ENCODE results near the gene VSTM2L. TPM values are rescaled to one million over a fixed set of nuclear protein-coding genes. Genes with fewer than 3 reads are reported as not detected.
"Not testable (repeated sequence)": the region's sequence is repeated elsewhere in the genome, so short reads cannot be mapped to it uniquely, and the experiment has no call there.

VSTM2L gene, protein sequence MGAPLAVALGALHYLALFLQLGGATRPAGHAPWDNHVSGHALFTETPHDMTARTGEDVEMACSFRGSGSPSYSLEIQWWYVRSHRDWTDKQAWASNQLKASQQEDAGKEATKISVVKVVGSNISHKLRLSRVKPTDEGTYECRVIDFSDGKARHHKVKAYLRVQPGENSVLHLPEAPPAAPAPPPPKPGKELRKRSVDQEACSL
- polyA plus RNA-seq (2013, experiment 1 of 2; ENCODE audit: insufficient read length), result 0.94 TPM
- polyA plus RNA-seq (2013, experiment 2 of 2; ENCODE audit: insufficient read length), result 1.3 TPM

DNA sequence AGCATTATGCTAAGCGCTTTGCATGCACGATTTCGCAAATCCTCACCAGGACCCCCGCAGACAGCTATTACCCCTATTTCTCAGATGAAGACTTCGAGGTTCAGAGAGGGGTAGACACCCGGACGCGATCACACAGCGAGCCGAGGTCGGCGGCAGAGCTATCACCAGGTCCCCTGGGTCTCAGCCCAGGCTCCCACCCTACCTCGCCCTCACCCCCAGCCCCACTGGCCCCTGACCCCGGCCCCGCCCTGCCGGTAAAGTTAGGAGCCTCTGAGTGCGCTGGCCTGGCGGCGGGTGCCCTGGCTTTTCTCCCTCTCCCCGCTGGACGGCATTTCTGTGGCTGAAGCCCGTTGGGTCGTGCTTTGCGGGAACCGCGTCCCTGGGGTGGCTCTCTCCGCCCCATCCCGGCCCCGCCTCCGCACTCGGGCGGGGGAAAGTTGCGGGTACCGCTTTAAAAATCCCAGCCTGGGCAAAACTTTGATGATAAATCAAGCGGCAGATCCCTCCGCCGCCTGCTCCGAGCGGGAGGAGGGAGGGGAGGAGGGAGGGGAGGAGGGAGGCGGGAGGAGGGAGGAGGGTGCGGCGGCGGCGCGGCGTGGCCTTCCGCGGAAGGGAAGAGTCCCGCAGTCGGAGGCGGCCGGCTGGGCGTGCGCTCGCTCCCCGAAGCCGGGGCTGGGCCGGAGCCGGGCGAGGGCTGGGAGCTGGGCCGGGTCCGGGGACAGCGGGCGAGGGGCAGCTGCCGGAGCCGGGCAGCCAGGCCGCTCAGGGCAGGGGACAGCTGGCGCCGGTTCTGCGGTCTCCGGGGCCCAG is at the start of gene VSTM2L:
Gene VSTM2L (plus strand): TSS at position 624 of the 810 bp plus-strand sequence. CDS start 224 bp downstream, outside the sequence.
- peak; percentile 50 for DNase-seq

DNA sequence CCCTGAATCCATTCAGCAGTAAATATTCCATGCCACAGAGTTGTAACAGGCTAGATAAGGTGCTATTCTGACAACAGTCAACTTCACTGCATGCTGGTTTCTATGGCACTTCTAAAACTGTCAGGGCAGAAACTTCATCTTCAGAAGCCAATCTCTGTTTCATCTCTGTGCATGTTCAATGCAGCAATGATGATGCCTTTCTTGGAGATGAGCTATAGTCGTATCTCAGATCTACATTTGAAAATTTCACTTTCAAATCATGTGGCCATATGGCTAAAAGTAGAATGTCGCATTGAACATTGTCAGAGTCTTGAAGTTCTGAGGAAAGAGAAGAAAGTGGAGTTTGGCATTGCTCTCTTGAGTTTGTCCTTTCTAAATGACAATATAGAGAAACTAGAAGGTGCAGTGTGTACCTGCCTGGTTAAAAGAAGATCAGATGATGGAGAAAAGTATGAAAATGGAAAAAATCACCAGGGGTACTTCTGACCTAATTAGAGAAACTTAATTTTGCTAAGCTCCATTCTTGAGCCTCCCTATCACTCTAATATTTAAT is 49.0 kb upstream of the VSTM2L start:
- no peak for DNase-seq

DNA sequence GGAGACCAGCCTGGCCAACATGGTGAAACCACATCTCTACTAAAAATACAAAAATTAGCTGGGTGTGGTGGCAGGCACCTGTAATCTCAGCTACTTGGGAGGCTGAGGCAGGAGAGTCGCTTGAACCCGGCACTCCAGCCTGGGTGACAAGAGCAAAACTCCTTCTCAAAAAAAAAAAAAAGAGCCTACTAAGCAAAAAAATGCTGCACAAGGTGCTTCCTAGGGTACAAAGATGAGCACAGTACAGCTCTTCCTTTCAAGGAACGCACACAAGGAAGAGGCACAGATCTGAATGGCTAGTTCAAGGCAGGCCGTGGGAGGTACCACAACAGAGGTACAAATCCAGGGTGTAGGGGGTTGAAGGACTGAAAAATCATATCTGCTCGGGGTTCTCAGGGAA is 46.9 kb upstream of the VSTM2L start:
- not testable (repeated sequence) for DNase-seq

DNA sequence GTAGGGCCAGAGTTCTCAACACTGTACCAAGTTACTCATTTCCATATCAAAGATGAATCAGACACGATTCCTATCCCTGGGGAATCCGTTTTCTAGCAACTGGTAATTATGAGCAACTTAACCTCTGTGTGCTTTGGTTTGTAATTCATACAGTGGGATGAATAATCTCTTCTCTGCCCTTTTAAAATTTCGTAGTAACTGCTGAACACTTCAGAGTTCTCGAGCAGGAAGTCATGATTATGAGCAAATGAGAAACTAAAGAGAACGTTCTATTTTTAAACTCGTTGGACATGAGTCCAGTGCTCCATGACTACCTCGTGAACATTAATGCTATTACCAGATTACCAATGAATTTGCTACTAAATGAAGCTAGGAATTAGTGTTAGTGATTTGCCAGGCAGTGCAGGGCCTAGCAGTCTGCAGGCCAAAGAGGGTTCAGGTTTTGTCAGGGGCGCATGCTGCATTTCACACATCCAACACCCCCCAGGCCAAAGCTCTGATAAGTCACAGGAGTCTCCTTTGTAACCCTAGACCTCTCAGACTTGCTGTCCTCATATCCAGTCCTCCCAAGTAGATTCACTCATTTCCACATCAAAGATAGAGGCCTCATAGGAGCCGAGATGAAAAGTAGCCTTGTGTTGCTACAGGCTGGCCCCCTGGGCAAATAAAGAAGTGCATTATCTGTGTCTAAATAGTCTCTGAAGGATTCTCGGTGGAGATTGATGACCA is 45.8 kb upstream of the VSTM2L start:
- peak; percentile 58 for DNase-seq

DNA sequence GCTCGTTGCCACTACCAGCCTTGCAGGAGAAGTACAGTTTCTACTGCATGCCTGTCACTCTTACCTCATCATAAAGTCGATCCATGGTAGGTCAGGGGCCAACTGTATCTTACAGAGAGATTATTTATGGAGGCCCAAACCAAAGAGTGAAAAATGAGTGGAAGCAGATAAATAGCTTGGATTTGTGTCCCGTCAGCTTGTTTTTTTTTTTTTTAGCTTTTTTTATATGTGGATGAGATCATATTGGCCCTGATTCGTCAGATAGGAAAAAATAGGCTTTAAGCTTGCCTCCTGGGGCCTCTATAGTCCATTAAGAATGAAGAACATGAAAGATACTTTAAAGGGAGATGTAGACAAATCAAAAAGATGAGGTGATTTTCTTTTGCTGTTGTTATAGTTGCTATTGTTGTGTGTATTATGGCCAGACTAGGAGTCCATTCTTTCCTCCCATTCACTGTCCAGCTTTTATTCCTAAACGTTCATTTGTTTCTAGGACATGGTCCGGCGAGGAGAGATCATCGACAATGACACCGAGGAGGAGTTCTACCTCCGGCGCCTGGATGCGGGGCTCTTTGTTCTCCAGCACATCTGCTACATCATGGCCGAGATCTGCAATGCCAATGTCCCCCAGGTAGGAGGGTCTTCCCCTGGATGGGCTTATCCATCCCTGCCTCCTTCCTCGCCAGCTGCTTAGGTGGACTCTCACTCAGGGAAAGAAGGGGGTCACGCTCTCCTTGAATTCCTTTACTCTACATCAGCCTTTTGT is 43.3 kb upstream of the VSTM2L start:
- DNase-seq, result no peak

DNA sequence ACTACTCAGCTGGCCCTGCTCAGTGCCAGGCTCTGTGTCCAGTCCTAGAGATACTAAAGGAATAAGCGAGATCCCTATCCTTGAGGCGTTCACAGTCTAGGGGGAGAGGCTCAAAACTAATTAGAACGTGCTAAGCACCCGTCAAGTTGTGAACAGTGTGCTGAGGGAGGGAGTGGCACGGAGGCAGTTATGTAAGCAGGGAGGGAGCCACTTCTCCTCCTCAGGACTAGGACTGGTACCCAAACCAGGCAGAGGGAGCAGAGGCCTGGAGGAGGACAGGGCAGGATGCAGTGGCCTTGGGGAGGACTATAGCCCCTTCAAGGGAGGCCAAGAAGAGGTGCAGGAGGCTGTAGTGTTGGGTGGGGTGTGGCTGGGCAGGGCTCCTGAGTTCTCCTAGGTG is 39.6 kb upstream of the VSTM2L start:
- no peak for DNase-seq

DNA sequence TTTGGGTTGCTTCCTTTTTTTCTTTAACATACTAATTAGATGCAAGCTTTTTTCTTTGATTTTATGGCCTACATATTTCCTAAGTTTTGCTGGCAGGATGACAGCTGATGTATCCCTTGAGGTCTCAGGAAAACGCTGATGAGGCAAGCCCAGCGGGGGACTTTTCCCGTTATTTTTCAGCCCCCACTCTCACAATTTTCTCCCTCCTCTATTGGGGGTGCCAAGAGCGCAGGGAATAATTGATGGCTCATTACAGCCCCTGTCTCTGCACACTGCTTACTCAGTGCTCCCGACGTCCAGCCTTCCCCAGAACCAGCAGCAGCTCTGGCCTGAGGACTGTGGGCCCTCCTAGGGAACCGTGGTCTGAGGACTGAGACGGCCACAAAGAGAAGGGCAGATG is 38.6 kb upstream of the VSTM2L start:
- DNase-seq, result peak; percentile 68

DNA sequence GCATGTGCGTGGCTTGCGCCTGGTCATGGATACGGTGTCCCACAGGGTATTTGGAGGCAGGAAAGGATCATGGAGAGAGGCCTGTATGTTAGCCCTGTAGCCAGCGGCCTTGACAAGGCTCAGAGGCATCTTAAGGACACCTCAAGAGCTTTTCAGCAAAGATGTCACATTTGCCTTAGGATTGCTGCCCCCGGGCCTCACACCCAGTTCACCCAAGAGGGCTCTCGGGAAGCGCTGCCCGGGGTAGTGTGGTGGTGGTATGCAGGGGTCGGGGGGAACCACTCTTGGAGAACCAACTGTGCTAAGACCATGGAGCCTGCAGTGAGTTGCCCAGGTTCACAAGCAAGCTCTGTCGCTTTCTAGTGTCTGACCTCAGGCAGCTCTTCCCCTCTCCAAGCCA is 36.9 kb upstream of the VSTM2L start:
- no peak for DNase-seq

DNA sequence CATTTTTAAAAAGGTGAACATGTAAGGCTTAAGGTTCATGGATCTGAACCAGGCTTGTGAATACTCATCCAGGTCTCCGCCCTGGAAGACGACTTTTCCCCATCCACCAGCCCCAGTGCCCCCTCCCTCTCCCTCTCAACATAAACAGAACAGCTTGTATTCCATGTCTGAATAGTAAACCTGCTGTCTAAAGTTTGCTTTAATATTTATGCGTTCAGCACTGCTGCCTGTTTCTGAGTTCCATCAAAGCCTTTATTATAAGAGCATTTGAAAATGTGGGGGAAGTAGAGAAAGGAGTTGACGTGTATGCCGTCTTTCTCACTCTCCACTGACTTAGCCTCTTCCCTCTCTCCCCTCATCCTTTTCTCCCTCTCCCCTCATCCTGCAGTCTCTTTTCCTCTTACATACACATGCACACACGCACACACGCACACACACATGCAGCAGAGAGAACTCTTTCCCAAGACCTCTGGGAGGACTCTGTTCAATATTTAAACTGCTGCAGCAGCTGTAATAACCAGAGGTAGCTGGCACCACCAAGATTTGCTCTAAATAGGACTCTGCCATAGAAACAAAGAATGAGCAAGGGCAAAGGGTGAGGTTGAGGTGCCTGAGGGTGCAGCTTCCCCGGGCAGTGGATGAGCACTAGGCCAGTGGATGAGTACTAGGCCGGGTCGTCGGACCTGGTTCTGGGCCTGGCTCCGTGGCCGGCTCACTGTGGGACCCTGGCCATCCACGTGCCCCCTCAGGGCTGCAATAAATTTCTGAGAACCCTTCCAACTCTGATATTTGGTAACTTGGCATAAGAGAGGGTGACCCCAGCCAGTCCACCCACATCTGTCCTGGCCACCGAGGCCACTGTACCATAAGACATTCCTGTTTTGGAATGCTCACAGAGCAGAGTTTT is 35.4 kb upstream of the VSTM2L start:
- no peak for DNase-seq

DNA sequence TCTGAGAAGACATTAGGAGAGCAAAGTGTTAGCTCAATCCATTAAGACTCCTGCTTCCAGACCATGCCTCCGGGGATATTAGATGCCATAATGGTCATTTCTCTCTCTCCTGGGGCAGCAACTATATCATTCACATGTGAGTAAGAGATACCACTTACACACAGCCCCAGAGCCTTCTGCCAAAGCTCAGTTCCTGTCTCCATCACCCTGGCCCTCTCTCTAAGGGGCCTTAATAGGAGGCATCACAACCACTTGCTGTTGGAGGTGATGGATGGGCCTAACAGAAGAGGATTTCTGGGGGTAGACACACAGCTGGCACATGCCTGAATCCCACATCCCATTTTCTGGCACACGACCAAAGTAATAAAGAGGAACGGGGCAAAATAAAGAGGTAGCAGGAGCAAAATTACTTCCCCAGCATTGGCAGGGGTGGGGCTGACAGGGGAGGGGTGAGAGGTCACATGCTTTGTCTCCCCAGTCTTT is 34.0 kb upstream of the VSTM2L start:
- DNase-seq, result no peak

DNA sequence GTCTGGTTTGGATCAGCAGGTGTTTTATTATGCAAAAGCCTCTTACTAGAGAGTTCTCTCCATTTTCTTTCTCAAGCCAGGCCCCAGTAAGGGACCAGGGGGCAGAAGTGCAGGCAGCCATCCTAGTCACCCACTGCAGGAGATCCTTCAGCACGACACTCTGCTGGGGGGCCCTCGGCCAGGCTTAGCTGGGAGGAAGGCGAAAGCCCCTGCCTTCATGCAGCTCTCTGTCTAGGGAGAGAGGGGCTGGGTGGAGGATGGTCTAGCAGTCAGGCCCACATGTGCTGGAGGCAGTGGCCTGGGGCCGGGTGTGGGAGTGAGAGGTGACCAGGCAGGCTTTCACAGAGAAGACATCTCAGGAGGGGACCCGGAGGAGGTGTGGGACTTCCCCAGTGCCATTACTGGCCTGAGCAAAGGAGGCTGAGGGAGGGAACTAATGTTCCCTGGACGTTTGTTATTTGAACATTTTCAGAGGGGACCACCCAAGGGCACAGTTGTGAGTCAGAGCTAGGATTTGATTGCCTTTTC is 33.5 kb upstream of the VSTM2L start:
- no peak for DNase-seq

DNA sequence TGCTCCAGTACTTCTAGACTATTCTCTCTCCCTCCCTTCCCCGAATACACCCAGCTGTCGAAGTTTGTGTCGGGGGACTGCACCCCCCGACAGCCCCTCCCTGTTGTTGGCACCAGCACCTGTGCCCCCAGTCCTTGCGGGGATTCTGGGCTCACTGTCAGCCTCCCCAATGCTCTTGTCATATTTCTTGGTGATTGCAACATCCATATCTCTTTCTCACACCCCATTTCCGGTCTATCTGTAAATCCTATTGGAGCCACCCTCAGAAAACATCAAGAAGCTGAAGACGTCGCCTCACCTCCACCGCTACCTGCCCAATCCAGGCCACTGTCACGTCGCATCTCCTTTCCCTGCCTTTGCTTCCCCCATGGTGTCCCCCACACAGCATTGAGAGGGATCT is 32.6 kb upstream of the VSTM2L start:
- DNase-seq, result no peak

DNA sequence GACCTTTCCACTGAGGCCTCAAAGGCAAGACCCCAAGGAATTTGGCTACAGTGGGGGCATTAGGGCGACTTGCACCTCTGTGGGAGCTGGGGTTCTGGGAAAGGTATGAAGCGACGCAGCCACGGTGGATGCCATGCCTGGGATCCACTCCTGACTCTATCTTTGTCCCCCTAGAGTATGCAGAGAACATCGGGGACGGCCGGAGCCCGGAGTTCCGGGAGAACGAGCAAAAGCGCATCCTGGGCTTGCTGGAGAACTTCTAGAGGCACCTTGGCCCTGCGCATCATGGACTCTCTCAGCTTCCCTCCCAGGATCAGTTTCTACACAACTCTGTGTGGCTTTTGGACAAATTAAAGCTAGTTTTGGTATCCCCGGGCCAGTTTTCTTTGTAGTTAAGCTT is 31.2 kb upstream of the VSTM2L start:
- DNase-seq, result no peak

DNA sequence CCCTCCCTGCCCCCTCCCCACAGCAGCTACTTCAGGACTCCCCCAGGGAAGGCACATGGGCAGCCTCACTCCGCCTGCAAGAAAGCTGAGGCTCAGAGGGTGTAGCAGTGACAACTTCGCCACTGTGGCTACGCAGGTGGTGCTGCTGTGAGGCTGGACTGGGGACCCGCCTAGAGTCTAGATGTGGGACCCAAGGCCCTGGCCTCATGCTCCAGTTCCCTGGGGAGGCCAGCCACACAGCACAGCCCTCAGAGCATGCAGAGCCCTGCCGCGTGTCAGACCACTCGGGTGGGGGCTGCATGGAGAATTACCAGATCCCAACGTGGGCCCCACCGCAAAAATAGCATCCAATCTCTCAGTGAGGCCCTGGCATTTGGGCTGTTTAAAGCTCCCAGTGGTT is 30.8 kb upstream of the VSTM2L start:
- no peak for DNase-seq

DNA sequence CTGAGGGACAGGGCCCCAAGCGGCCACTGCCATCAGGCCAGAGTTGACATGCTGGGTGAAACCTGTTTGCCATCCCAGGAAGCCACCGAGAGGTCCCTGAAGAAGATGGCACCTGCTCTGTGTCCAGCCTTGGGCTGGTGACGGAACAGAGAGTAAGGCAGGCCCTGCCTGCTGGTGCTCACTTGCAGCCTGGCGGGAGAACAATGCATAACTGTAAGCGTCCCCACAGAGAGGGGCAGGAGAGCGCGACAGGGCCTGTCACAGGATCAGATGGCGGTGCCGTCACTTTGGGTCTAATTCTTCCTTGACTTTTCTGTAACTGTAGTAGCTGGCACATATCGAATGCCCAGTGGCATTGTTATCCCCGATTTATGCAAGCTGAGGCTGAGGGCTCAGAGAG is 29.0 kb upstream of the VSTM2L start:
- no peak for DNase-seq

DNA sequence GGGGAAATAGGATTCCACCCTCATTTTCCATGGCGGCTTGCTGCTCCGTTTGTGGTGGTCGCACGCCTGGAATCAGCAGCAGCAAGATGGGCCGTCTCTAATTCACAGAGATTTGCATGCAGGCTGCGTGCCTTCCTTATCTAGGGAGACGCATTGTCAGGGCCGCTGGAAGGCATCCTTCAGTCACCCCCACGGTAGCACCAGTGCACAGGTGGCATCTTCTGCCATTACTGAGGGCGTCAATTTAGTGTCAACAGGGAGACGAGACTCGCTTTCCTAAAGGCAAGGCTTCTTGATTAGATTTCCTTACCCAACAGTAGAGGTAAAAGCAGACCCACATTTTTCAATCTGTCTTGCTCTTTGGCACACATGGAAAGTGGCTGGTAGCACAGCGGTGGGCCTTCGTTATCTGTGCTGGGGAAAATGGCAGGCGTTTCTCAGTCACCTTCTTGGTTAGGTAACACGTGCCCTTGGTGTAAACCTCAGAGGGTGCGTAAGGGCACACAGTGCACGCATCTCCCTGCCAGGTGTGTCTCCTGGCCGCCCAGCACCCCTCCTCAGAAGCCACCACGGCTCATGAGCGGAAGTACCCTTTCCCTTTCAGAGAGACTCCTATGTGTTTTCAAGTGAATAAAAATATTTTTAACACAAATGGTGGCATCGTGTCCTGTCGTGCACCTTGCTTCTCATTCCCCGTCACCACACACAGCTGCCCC is 27.3 kb upstream of the VSTM2L start:
- no peak for DNase-seq

DNA sequence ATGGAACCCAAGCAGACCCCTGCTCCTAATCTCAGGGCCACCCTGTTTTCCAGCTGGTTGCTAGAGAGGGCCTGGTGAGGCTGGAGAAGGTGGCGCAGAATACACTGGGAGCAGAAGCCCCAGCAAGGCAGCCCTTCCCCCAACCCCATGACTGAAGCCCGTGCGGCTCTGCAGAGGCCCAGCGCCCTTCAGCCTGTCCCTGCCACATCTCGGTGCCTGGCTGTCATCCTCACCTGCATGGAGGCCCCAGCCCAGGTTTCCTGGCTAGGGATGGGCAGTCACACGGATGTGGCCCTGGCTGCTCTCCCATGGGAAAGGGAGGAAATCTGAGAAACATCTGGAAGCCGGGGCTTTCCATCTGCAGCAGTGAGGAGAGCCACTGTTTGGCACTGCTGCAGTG is 26.1 kb upstream of the VSTM2L start:
- DNase-seq, result no peak

DNA sequence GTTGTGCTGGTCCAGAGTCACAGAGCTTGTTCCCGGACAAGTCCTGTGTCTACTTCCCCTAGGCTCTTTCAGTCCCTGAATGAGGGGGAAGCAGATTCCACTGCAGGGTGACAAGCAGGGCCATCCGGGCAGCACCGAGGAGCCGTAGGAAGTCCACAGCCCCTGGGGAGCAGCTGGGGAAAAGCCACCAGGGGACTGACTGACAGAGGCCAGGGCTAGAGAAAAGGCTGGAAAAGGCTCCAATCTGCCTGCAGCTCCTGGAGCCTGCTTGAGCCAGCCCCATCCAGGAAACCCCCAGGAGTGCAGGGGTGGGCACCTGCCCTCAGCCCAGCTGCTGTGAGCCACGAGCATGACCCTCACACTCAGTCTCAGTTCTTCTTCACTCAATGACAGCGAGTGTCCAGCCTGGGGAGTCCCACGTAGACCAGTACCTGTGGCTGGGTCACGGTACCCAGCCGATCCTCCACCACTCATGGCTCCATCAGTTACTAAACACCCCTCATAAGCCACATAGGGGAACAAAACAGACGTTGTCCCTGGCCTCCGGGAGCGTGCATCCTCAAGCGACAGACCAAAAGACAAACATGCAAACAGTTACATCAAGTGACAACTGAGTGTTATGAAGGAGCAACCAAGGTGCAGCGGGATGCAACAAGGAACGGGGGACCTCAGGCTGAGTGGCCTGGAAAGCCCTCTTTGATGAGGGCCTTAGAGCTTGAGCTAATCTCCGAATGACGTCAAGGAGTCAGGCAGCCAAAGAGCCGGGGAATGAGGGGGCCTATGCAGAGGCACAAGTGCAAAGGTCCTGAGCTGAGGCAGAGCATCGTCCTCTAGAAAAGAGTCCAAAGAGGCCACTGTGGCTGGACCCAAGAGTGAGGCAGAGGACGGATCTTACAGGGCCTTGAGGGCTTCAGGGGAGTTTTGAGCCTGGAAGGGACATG is 24.8 kb upstream of the VSTM2L start:
- no peak for DNase-seq

Measured in fibroblast of skin of abdomen (primary cell).